ENCODE data around the gene TLCD5.

The TLCD5 gene

DNA sequence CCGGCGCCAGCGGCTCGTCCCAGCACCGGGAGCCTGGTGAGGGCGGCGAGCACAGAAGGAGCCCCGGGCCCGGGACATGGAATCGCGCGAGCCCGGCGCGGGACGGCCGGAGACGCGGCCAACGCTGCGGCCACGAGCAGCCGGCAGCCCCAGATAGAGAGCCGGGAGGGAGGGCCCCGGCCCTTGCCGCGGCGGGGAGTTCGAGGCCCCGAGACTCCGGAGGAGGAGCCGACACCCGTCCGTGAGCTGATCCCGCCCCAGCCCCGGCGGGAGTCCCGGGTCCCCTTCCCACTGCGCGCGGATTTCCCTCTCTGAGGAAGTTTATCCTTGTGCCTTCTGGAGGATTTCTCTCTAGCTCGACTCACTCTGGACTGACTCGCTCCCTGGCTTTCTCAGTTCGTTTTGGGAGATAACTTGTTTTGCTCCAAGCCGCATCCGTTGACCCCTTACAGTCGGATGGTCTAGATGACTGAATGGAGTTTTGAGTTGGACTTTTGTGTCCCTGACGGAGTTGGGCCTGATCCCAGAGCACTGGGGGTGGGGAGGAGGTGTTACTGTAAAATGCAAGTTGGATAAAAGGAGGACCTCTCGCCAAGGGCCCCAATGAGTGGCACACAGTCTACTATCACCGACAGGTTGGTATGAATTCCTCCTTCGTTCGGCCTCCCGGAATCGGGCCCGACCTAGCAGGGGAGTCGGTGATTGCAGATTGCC, 11.7 kb downstream of the TLCD5 start:
- no peak for DNase-seq (ENCODE audit: low read depth in 3 of 3, low spot score in 1 of 3)

DNA sequence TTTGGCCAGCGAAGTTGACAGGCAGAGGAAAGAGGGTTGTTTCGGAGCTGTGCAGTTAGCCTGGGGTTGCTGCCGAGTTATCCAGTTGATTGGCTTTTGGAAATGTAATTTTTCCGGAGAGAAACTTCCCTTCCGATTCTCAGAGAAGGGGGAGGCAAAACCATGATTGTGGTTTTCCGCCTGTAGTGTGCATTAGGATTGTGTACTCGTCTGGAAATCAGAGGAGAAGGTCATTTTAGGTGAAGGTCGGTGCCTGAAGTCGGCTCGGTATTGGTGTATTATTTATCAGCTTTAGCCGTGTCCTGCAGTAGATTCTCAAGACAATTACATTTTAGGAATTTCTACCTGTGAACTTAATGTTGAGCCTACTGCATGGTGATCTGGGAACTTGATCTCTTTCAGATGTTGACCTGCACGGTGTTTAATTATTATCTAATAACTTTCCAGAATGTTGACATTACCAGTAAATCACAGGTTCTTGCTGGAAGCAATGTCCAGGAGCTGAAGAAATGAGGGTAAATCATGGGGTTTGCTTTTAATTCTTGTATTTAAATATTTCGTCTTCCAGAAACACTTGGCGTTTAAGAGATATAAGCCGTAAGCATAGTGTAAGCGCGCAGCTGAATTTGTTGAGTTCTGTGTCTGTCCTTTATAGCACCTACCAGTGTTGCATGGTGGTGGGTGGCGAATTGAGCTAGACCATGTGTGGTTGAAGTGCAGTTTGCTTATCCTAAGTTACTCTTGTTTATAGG, 12.4 kb downstream of the TLCD5 start:
- no peak for DNase-seq (ENCODE audit: low read depth in 3 of 3, low spot score in 1 of 3)

DNA sequence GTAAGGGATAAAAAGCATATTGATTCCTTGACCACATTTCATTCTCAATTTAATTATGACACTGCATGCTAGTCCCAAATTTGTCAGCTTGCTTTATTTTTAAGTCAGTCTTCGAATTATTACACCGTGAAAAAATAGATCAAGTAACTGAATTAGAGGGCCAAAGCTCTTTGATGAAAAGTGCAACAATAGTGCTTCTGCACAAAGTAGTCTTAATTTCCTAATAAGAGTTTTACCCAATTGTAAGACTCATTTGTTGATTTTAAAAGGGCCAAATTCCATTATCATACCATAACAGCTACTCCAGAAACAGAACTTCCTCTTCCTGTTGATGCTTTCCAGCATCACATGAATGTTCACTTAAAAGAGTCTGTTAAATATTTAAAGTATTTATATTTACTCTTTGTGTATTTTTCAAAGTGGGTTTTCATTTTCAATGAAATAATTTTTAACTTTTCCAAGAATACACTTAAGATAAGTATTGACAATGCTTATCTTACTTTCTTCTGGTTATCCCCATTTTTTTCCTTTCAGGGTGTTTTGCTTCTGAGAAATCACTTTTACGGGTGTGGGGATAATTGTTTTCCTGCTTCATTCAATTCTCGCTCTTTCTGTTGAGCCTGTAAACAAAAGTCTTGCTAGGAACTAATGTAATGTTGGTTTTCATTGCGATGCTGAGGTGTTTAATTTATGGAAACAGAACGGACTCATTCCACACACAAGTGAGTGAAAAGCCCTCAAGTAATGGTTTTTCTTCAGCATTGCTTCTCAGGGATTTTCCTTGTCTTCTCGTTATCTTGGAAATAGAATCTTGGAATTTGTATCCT, 13.2 kb downstream of the TLCD5 start:
- no peak for DNase-seq (ENCODE audit: low read depth in 3 of 3, low spot score in 1 of 3)

DNA sequence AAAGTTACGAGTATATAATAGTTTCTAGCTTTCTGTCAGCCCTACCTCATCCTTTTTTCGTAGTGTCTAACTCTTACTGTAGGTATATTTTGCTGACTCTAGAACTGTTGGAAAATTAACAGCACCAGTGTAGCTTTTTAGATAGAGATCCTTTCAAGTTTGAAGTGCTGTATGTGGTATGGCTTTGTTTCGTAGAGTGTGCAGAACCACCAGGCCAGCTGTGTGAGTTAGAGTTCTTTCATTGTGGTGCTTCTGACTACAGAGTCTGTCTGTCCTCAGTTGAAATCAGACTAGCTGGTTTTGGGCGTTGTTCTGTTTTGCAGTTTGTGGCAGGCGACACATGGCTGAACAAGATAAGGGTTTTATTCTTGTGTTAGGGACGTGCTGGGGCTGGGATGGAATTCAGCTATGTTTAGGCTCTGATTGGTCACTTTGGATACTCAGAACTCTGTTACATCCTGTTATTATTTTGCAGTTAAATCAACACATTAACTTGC, 14.3 kb downstream of the TLCD5 start:
- DNase-seq (ENCODE audit: low read depth in 3 of 3, low spot score in 1 of 3), result no peak

DNA sequence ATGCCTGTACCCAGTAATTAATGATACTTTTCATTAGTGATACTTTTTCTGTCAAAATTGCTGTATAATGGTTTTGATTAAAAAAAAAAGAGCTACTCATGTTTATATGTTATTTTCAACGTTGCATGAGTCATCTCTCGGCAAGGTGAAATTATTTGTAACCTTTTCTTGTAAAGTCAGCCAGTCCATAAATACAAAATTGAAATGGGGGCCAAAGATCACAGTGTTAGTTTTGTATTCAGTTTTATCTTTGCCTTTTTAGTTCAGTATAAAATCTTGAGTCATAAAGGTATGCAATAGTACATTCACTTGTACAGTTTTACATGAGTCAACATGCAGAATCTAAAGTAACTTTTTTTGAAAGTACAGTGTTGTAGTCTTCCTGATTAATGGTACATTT, 15.4 kb downstream of the TLCD5 start:
- no peak for DNase-seq (ENCODE audit: low read depth in 3 of 3, low spot score in 1 of 3)

DNA sequence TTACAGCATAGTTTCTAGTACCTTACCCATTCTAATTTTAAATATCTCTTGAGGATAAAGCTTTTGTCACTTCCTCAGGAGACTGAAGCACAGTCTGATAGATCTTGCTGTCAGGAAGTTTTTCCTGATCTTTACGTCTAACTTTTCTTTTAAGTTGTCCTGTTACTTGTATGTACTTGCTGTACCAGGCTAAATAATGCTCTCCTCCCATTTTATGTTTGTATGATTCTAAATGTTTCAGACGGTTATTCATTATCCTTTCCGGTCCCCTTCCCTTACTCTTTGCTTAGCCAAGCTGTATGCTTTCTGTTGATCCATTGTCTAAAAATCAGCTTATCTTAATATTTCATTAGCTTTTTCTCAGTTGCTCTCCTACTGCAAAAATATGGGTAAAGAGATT, 17.1 kb downstream of the TLCD5 start:
- DNase-seq (ENCODE audit: low read depth in 3 of 3, low spot score in 1 of 3), result no peak

DNA sequence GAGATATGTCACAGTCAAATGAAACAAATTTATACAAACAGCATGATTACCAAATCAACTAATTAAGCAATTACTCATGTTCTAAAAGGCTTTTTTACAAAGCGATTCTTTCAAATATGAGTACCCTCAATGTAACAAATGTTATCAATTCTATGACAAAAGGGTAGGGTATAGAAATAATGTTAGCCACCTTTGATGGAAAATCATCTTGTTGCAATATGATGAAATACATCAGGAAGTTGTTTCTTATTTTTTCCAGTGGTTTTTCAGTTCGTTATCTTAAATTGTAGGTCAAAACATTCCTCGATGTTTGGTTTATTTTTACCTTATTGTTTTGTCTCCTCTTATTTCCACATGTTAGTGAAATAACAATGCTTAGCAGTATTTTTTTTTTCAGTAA, 17.6 kb downstream of the TLCD5 start:
- DNase-seq (ENCODE audit: low read depth in 3 of 3, low spot score in 1 of 3), result no peak

DNA sequence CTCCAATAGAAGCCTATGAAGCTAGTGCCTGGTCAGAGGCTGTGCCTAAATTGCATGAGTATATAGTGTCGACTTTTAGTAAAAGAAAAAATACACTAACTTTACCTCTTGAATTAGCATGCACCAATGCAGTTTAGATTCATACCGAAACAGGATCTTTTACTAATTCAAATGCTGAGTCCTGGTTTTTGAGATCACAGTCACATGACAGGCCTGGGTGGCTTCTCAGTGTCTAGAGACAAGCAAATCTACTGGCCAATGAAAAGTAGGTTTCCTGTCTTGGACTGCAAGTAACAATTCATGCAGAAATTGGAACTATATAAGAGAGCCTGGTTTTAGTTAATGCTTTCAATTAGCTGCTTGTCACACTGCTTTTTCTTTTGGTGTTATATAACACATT, 18.3 kb downstream of the TLCD5 start:
- no peak for DNase-seq (ENCODE audit: low read depth in 3 of 3, low spot score in 1 of 3)

DNA sequence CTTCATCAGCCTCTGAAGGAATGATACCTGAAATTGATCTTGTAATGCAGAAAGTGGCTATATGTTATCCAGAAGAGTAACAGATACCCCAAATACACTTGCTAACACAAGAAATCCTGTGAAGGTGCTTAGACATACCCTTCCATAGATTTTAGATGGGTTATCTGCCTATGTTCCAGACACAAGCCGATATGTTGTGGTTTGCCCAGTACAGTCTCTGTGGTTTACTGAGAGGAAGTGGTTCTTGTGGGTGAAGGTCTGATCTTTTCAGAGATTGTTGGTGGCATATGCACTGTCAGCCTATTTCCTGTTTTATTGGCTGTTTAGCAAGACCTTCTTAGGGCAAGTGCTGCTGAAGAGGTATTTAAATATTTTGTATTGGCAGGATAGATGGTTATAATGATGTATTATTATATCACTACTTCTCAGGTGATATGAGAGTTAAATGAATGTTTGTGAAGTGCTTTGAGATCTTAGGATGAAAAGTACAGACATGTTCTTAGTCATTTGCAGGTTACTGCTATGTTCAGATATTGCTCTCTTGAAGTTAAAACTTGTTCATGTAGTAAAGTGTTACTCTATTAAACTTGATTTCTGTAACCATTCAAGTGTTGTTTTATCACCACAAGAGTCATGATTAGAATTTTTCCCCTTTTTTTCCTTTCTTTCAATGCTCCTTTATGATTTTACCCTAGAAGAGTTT, 19.4 kb downstream of the TLCD5 start:
- DNase-seq (ENCODE audit: low read depth in 3 of 3, low spot score in 1 of 3), result peak in 1 of 3 donors; percentile 20

DNA sequence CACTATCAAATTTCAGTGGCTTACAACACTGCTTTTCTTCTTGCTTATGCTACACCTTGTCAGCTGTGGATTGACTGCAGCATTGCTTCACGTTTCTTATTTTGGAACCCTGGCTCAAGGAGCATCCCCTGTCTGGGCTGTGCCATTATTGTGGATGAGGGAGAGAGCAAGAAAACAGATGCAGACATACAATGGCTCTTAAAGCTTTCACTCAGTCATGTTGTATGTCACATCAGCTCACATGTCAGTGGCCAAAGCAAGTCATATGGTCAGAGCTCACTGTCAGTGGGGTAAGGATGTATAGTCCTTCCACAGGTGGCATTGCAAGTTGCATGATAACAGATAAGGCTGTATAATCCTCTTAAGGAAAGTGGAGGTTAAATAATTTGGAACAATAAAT, 21.1 kb downstream of the TLCD5 start:
- no peak for DNase-seq (ENCODE audit: low read depth in 3 of 3, low spot score in 1 of 3)

DNA sequence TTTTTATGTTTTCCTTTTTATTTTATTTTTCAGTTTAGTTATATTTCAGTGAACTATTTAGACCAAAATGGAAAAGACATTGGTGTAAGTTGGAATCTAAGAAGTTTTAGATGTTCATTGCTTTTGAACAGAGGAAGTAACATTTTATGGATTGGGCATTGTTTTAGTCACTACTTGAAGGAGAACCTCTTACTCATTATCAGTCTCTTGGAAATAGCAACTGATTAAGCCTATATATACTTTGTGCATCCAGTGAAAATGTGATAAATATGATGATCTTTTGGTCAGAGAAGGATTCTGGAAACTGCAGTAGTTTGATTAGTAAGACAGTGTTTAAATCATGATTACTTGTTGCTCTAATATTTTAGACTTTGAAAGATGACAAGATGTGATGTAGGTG, 25.5 kb downstream of the TLCD5 start:
- no peak for DNase-seq (ENCODE audit: low read depth in 3 of 3, low spot score in 1 of 3)

DNA sequence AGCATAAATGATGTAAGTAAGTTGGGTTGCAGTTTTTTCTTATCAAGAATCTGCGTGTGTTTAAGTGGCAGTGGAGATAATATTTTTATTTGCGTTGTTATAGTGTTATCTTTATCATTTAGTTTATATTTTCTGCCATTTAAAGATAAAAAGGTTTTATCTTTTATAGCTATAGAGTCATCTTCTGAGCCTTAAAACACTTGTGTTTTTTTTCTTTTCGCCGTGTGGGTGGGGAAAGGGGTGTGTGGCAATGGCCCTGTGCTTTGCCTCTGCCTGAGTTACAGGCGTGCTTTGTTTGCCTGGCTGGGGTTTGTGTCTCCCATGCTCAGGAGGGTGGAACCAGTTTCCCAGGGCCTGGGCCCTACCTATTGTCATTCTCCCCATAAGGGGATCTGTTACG, 27.3 kb downstream of the TLCD5 start:
- DNase-seq (ENCODE audit: low read depth in 3 of 3, low spot score in 1 of 3), result no peak

DNA sequence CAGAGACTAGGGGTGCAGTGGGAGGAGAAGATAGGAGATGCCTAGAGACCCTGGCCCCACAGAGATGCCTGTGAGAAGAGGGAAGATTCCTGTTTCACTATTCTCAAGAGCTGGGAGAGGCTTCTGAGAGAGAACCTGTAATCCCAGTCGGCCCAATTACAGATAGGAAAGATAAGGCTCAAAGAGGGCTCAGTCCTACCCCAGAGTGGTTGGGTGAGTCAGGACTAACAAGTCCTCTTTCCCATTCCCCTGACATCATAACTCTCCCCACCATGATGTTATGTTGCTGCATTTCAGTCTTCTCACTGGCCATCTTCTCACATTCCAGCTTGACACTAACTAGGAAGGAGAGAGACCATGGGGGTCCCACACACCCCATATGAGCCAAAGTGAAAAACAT, 29.0 kb downstream of the TLCD5 start:
- no peak for DNase-seq (ENCODE audit: low read depth in 3 of 3, low spot score in 1 of 3)

DNA sequence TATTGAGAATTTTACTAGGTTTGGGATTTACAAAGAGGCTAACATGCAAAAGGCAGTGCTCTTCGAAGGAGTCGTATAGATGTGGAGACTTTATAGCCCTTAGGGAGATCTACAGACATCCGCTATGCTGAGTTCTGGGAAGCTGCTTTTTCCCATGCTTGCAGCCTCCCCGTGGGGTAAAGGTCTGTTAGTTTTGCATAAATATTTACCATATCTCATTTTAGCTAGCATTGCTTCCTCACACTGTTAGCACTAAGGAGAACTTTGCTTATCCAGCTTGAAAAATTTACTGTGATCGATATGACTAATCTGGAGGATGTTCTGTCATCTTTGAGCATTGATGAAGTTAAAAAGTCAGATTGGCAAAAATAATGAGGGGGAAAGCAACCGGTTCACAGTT, 29.7 kb downstream of the TLCD5 start:
- DNase-seq (ENCODE audit: low read depth in 3 of 3, low spot score in 1 of 3), result no peak

DNA sequence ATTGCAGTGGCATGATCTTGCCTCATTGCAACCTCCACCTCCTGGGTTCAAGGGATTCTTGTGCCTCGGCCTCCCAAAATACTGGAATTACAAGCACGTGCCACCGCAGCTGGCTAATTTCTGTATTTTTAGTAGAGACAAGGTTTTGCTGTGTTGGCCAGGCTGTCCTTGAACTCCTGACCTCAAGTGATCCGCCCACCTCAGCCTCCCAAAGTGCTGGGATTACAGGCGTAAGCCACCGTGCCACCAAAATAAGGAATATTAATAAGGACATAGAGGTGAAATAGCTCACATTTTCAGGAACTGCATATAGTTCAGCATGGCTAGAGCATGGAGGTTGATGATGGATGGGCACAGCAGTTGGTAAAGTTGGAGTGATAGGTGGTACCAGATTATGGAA, 32.5 kb downstream of the TLCD5 start:
- no peak for DNase-seq (ENCODE audit: low read depth in 3 of 3, low spot score in 1 of 3)

DNA sequence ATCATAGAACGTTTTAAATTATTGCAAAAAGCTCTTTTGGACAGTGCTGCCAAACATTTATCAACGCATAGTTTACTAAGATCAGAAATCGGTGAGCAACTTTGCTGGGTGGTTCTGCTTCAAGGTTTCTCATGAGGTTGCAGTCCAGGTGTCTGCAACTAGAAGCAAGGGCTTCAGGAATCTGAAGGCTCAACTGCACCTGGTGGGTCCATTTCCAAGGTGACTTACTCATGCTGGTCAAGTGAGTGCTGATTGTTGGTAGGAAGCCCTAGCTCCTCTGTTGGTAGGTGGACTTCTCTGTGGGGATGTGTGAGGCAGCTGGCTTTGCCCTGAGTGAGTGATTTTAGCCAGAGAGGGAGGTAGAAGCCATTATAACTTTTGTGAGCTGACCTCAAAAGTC, 33.6 kb downstream of the TLCD5 start:
- DNase-seq (ENCODE audit: low read depth in 3 of 3, low spot score in 1 of 3), result no peak

DNA sequence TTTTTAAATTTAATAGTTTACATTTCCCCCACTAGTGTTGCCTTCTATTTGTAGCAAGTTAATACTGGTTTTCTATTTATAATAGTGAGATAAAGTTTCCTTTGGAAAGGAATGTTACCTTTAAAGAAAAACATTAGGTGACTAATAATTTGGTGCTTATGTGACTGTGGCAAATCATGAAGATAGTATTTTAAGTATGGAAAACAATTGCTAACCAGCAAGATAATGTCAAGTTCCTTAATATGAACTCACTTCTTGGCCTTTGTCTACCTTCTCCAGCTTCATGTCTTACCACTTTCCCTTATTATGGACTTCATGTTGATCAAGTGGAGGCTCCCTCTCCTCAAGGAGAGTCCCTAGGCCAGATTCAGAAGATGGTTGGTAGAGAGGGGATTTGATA, 38.3 kb downstream of the TLCD5 start:
- no peak for DNase-seq (ENCODE audit: low read depth in 3 of 3, low spot score in 1 of 3)

DNA sequence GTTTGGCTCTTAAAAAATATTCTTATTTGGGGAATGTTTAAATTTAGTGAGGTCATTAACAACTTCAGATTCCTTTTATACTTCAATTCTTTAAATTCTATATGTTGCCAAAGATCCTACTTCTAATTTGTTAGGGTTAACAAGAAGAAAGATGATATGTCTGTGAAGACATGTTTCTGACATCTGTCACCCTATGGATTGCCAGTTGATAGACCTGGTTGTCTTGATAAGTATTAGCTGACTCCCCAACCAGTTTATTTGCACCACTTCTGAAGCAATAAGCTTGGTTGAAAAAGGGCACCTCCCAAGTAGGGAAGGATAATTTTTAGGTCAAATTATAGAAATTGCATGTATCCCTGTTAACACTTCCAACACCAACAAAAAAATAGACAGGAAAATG, 40.4 kb downstream of the TLCD5 start:
- no peak for DNase-seq (ENCODE audit: low read depth in 3 of 3, low spot score in 1 of 3)

DNA sequence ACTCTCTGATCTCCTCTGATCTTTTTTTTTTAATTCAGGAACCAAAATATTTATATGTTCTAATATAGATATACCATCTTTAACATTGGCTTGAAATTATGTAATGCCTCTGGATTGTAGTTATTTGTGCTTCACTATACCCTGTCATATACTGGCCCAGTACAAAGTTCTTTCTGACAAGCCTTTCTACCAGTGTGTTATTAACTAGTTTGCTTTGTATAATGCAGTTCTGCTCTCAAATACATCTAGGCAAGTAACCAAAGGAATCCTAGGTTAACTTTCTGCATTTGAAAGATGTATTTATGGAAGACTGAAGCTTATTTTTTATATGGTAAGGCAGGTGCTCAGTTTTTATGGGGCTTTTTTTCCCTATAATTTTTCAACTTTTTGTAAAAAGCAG, 47.2 kb downstream of the TLCD5 start:
- DNase-seq (ENCODE audit: low read depth in 3 of 3, low spot score in 1 of 3), result no peak

DNA sequence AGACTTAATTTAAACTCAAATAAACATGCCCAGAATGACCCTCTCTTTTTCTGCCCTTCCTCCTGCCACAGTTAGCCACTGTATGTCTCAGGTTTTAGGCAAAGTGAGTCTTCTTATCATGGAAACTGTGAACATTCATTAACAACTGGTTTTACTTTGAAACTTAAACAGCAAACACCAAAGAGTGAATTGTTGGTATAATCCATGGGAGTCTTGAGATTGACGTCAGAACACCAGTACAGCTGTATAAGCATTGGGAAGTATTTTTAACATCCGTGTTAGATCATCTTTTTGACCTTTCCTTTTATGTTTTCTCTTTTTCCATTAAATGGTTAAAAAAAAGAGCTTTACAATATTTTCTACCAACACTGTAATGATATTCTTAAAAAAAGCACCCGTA, 50.0 kb downstream of the TLCD5 start:
- DNase-seq (ENCODE audit: low read depth in 3 of 3, low spot score in 1 of 3), result no peak

DNA sequence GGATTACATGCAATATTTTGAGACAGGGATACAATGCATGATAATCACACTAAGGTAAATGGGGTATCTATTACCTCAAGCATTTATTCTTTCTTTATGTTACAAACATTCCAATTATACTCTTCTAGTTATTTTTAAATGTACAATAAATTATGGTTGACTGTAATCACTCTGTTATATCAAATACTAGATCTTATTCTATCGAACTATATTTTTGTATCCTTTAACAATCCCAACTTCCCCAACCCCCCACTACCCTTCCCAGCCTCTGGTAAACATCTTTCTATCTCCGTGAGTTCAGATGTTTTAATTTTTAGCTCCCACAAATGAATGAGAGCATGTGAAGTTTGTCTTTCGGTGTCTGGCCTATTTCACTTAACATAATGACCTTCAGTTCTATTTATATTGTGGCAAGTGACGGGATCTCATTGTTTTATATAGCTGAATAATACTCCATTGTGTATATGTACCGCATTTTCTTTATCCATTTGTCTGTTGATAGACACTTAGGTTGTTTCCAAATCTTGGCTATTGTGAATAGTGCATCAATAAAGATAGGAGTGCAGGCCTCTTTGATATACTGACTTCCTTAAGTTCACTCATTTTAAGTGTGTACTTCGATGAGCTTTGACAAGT, 51.6 kb downstream of the TLCD5 start:
- no peak for DNase-seq (ENCODE audit: low read depth in 3 of 3, low spot score in 1 of 3)

Measured in stimulated activated CD4-positive, alpha-beta T cell treated with anti-CD3 and anti-CD28 coated beads, TNF-alpha, amount 100 ng/mL, for 1 hour (primary cell).